Cerebellar cortex (tissue), 1 donor: ENCODE measurements around the gene PDE7B.

Source experiments
- DNase-seq: peaks from one replicate; pipeline ENCODE4 v3.0.0-alpha.2; 2015; ENCODE audit warnings: low spot score

PDE7B gene

DNA sequence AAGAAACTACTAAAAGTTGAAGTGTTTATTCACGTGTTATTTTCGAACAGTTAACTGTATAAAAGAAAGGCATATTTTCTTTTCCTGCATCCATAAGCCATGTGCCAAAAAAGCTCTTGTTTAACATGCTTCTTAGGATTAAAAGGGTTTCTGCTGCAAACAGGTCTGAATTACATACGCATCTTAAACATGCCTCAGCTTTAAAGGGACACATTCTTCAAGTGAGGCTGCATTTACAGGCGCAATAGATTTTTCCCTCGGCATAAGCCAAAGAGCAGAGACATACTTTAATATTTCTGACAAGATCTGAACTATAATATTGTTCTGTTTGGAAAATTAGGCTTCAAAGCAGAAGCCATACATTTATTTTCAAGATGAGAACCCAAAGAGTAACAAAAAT, 39.4 kb downstream of the PDE7B start:
- no peak for DNase-seq

DNA sequence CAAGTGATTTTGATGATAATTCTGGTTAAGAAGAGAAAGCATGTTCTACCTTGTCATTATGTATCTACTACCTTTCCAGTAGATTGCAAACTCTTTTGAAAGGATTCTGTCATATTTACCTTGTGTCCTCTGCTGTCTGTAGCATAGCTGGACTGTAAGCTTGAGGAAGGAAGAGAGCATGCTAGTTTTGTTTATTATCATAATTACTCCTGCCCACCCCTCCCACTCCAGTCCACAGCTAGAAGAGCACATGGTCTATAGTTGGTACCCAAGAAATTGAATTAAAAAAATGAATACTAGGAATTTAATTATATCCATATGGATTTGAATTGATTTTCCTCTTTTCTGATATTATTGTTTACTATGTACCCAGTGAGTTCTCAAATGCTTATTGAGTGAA, 40.2 kb downstream of the PDE7B start:
- no peak for DNase-seq

DNA sequence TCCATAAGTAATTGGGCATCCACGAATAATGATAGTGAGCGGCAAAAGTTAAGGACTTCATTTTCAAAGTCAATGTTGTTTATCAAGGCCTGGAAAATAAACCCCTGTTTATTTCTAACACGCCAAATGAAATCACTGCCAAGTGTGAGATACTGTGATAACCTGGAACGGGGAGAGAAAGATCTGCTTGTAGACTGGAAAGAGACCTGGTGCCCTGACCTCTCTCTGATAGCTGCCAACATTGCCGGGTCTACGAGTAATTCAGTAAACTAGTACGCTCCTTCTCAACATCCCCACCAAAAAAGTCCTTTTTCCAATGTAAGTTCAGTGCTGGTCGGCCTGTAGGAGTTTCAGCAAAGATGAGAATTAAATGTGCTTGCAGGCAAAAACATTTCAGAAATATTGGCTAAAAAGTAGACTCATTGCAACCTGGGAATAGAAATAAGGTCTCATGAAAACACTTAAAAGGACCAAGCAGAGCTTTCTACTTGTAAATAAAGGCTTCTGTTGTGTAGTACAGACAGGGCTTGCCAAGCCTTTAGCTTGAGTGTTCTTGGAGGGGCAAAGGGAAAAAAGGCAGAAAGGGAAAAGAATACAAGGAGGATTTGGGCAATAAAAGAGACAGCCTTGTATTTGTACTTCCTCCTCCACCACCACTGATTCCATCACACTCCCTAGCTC, 43.9 kb downstream of the PDE7B start:
- DNase-seq = no peak

DNA sequence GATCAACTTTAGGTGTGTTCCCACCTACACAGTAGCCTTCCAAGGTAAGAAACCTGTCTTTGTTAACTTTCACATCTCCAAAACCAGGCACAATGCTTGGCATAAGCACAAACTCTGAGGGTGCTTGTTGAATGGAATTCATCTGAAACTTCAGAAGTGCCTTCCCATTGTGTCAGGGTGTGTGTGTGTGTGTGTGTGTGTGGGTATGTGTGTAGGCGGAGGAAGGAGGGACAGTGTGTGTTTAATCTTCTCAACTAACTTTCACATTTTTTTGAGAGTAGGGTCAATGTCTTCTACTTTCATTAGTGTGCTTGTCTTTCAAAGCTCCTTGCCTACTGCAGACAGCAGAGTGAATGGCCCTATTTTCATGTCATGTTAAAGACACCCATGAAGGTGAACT, 45.6 kb downstream of the PDE7B start:
- no peak for DNase-seq

DNA sequence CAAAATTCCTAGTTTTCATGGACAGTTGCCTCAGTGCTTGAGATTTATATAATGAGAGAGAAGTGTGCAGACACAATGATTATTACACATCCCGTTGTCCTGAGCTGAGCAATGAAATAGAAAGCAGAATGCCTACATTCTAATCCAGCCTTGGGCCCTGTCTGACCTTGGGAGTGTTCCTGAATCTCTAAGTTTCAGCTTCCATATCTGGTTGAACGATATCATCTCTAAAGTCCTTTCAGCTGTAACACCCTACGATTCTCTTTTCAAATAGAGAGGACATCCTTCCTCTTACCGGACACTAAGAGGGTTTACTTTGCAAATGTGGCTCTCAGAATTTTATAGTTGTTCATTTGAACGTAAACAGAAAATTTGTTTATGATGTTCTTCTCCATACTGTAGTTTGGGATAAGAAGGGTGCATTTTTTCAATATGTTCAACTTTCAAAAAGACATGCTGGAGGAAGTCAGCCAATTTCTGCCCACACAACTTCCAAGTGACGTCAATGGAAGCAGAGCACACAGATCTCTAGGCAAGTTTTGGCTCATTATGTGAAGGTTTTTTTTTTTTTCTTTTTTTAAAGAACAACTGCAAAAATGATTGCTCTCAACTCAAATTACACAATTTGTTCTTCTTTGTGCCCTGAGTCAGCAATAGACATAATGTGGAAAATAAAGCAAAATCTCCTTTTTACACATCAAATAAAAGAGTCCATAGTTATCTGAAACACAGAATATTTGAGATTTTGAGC, 50.4 kb downstream of the PDE7B start:
- DNase-seq = no peak

DNA sequence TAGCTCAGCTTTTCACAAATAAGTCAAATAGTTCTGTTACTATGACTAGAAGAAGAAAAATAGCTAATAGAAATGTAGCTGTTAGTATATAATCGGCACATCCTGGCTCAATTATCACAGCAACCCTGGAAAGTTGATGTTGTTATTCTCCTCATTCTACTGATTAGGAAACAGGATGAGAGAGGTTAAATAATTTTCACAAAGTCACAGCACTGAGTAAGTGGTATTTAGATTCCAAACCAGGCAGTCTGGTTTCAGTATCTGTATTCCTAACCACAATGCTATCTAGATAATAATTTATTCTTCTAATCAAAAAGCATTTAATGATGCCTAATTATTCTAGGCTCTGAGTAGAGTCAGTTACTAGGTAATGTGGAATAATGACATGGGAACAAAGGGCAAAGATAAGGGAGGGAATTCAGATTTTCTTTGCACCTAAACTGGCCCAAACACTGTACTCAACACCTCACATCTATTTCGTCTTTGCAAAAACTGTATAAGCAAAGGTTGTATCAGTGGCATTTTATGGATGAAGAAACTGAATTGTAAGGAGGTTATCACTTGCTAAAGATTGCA, 51.3 kb downstream of the PDE7B start:
- DNase-seq = no peak

DNA sequence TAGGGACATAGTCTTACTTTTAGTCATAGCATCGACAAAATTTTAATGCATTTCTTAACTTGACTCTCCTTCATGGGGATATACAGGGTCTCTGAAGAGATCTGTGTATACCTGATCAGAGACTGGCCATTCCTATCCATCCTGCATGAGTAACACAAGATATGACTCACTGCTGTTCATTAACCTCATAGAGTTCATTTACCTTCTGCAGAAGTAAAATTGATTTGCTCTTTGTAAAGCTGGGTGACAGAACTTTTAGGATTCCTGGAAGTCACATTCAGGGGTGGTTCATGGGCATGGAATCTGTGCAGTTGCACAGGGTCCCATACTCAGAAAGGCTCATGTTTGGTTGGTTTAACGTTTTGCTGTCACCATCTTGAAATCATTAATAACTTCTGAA, 53.2 kb downstream of the PDE7B start:
- no peak for DNase-seq

DNA sequence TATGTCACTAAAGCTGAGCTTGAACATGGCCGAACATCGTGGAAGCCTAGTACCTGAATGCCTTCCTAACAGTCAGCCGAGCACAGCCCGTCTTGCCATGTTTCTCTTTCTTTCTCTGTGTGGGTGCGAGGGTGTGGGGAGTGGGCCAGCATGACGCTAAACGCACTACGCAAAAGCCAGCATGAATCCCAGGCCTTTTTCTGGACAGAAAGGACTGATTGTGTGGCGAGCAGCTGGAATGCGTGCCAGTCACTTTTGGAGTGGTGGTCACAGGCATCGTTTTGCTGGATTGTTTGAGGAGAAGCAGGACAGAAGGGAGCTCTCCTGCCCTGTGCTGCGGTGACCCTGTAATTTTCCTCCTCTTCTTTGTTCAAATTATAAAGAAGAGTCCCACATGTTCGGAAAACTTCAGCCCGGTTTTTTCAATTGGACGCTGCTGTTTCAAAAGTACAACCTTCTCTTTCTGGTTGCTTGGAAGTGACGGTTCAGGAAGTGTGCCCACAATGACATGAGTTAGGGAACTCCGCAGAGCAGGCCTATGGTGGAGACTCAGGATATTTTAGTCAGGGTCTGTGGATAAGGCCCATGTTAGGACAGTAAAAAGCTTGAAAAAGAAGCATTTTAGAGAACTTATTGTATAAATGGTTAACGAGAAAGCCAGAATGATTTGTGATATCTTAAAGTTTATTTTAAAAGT, 54.3 kb downstream of the PDE7B start:
- DNase-seq = no peak

DNA sequence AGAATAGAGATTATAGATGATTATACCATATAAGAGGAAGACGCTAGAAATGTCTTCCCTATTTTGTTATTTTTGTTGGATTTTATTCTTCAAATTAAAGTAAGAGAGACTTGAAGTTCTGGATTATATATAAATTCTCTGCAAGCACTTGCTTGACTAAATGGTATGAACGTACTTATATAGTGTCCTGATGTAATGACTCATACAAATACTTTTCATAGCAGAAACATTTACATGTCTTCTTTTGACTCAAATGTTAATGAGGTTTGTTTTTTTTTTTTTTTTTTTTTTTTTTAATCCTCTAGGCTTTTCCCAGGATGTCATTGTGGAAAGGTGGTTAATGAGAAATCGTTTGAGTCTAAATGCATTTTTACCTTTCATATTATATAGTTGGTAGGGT, 55.0 kb downstream of the PDE7B start:
- no peak for DNase-seq

DNA sequence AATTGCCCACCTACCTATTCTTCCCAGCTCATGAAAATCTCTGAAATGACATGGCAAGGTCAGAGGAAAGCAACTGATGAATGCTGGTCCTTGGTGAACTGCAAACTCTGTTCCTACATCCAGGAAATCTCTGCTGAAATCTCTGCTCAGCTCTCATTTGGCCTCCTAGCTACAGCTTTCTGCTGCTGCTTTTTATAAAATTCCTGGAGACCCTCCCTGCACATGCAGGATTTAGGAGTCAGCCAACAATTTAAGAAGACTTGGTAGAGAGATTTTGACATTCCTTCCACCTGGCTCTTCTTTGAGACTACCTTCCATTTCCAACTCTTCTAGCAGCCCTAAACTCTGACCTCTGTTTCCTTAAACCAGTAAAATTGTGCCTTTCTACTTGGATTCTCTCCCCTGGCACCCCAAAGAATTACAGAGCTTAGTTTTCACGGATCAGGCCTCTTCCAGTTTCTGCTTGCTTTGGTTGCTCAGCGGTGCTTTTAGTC, 55.5 kb downstream of the PDE7B start:
- DNase-seq = no peak

DNA sequence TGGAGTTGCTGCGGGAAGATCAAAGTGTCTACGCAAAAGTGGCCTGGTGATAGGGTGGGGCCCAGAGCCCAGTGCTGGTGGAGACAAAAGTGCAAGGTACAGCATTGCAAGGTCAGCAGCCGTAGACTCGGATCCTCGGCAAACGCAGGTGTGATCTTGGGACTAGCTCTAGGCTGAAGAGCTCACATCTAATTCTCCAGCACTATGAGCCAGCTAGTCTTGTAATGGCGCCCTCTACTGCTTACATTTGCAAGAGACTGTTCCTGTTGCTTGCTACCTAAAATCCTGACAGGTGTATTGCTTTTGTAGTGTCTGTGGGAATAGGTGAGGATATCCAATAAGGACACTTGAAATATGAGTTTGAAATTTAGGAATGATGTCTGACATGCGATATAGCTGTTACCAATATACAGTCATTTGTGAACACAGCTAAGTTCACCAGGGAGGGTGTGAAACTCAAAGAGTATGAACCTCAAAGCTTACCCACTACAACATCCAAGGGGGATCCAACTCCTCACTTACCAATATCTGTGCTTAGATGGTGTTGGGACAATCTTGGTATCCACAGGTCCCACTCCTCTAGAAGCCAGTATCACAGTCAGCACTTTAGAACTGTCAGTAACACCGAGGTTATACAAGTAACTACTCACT, 58.4 kb downstream of the PDE7B start:
- peak; percentile 44 for DNase-seq

DNA sequence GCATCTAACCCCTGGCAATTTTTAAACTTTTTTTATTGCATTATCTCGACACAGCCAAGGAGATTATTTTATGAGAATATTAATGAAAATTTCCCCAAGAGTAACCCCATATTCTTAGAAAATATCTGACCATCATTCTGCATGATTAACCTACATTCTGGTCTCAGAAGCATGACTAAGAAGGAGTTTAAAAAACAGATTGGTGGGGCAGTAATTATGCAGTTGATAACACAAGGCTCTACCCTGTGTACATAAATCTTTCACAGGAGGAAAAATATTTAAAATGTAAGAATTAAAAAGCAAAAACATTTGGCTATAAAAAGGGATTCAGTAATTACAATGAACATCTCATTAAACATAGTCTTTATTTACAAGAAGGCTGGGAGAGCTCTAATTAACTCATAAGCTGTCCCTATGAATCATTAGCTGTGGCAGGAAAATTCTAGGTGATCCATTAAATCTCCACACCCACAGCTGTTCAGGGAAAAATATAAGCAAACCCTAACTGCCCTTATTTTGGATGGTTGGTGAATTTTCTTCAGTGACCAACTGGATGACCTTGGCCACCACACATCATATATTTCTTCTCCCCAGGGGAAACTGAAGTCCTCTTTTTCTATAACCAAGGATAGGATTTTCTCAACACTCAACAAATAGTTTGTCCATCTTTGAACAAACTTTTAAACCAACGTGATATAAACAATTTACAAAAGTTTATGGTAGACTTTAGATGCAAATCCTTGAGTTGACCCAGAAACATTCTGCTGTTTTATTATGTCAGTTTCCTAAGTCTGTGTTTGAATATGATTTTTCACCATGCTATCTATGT, 59.5 kb downstream of the PDE7B start:
- DNase-seq = no peak

DNA sequence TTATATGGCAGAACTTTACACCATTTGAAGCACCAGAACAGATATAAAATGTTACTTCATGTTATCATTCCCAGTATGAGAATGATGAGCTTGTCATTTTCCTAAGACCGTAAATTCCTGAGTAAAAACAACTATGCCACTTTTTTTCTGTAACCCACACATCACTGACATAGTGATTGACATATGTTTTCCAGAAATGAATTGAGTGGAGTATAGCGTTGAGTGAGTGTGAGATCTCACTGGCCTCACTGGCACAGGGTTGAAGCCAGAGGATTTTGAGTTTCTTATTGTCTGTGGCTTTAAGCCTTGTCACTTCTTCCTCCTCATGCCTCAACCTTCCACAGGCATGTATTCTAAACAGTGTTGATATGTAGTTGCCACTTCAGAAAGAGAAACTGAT, 62.3 kb downstream of the PDE7B start:
- no peak for DNase-seq

DNA sequence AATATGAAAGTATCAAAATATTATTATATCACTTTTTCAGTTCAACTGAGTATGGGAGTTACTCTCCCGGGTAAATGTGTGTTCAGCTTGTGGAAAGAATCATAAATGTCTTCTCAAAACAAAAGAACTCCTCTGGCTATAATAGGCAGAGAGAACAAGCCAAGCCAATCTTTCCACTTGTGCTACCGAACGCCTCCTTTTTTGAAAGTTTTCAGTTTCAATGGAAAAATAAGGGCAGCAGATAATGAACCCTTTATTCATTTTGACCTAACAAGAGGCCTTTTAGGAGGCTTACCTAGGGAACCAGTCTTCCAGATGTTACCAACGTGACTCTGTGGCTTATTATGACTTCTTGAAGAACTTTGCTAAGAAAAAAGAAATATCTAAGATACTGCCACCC, 67.5 kb downstream of the PDE7B start:
- no peak for DNase-seq

DNA sequence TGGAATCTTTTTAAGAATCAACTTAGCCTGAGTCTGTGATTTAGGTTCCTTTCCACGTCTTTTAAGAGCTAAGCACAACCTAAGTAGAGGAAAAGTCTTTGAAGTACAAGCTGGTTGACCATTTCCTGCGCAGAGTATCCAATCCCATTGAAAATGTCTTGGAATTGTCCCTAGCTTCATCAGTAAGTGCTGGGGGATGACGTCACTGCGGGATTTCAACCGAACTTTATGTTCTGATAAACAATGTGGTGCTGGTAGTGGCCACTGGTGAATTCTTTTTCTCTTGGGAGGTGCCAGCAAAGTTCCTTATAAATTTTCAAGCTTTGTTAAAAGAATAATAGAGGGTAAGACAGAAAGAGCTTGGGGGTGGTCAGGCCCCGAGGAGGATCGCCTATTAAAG, 69.2 kb downstream of the PDE7B start:
- no peak for DNase-seq

DNA sequence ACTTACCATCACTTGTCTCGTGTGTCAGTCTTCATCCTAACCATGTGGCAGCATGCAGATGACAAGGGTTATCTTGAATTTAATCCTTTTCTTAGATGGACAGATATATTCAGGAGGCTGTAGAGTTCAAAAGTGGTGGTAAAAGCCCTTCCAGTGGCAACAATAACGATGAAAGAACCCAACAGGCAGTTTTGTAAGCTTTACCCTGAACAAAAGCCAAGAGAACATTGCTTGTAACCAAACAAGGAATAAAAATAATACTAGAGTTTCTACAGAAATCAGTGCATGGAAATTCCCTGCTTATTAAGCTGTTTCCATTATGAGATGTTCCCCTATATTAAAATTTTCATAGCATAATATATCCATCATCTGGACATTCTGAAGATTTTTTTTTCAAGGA, 69.7 kb downstream of the PDE7B start:
- DNase-seq = no peak

DNA sequence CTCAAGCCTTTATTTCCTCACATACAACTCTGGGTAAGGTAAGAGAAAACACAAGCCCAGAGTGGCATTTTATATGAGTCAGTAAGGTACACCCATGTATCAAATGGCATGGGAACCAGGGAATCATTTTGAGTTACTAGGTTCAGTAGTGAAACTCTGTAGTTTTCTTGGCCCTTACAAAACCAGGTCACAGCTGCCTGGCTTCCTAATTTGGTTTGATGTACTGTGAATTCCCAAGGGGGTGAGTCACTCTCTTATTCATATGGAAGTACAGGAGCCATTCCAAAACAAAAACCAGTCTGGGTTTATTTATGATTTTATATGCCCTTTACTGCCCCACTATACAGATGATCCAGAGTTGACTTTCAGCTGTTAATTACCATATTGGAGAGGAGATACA, 70.7 kb downstream of the PDE7B start:
- peak; percentile 57 for DNase-seq

DNA sequence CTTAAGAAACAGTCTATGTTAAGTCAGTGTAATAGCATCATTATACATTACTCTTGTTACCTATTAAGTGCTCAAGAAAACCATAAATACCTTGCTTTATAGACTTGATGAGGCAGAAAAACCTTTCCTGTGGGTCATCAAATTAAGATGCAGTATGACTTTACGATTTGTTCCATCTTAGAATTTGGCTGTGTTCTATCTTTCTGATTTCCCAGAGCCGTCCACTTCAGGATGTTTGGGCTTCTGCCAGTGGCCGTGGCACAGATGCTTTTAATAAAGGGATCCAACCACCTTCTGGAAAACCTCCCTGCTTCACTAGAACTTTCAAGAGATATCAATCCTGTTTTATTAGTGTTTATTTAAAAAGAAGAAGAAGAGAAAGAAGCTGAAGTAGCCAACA, 71.2 kb downstream of the PDE7B start:
- no peak for DNase-seq

DNA sequence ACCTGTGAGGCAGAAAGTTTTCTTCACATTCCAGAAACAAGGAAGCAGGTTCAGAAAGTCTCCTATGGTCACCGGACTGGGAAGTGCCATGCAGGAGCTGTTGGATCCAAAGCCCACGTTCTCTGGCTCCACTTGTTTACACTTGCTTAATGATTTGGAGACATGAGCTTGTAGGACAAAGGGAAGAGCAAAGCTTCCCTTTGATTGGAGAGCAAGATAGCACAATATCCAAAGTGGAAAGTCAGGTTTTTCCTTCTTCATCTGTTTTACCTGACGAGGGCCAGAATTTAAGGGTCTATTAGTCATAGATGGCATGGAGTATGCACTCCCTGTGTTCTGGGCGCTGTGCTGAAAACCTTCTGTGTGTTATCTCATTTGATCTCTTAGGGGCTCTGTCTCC, 81.2 kb downstream of the PDE7B start:
- DNase-seq = no peak

DNA sequence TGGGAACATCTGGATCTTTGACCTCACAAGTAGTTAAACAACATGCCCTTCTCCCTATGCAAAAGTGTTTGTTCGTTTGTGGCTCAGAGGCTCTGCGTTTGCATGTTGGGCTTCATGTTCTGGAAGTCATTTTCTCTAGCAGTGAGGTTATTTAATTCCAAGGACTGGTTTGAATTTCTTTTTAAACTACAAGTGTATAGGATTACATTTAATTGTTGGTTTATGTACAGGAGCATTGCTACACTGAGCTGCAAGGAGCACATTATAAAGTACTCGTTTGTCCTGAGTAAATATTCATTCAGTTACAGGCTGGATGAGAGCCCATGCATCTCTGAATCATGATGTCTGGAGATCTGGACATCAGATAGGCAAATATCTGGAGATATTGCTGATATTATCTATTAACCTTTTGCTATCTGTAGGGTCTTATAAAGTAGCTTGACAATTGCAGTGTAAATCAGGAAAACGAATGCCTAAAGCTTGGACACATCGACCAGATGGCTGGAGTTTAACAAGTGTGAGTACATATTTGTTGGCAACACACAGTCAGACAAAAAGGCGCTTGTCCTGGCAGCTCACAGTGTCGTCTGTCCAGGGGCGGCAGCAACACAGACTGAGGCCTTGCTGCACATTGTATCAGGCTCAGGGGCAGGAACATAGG, 84.6 kb downstream of the PDE7B start:
- peak; percentile 95 for DNase-seq

DNA sequence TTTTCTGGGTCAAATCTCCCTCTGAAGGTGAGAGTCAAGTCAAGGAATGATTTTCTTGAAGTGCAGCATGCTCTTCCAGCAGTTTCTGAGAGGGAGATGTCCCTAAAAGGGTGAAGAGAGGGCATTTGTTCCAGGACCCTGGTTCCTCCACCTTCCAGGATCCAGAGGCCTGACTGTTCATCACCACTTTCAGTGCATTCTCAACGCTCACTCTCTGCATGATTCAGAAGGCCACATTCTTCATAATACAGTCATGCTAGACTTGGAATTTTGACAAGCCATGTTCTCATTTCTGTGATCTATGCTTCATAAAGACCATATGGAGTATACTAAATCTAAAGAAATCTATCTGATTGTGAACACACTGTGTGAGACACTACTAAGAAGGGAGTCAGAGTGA, 85.1 kb downstream of the PDE7B start:
- DNase-seq = no peak
